Measurements from ENCODE around the gene ACOT12. TPM values are rescaled to one million over a fixed set of nuclear protein-coding genes. Genes with fewer than 3 reads are reported as not detected.

Gene ACOT12
- total and polyA plus RNA-seq, 2 experiments from 2014 or later, result 0.15 TPM; not detected in 1

DNA sequence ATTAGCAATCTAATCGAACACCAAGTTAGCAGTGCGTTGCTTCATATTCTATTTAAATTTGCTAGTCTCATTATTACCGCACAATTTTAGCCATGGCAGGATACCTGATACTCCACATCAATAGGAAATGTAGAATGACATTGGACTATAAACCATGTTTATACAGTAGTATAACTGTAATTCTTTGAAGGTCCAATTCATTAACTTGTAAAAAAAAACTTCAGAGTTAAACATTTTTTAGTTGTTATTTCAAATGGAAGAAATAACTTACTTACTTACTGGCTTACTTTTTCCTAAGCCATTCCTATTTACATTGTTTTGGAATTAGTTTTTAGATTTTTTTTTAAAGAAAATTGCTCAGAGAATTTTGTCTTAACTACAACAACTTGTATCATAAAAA is 35.4 kb upstream of the ACOT12 start (continued):
- TF ChIP-seq, protein P1, sequence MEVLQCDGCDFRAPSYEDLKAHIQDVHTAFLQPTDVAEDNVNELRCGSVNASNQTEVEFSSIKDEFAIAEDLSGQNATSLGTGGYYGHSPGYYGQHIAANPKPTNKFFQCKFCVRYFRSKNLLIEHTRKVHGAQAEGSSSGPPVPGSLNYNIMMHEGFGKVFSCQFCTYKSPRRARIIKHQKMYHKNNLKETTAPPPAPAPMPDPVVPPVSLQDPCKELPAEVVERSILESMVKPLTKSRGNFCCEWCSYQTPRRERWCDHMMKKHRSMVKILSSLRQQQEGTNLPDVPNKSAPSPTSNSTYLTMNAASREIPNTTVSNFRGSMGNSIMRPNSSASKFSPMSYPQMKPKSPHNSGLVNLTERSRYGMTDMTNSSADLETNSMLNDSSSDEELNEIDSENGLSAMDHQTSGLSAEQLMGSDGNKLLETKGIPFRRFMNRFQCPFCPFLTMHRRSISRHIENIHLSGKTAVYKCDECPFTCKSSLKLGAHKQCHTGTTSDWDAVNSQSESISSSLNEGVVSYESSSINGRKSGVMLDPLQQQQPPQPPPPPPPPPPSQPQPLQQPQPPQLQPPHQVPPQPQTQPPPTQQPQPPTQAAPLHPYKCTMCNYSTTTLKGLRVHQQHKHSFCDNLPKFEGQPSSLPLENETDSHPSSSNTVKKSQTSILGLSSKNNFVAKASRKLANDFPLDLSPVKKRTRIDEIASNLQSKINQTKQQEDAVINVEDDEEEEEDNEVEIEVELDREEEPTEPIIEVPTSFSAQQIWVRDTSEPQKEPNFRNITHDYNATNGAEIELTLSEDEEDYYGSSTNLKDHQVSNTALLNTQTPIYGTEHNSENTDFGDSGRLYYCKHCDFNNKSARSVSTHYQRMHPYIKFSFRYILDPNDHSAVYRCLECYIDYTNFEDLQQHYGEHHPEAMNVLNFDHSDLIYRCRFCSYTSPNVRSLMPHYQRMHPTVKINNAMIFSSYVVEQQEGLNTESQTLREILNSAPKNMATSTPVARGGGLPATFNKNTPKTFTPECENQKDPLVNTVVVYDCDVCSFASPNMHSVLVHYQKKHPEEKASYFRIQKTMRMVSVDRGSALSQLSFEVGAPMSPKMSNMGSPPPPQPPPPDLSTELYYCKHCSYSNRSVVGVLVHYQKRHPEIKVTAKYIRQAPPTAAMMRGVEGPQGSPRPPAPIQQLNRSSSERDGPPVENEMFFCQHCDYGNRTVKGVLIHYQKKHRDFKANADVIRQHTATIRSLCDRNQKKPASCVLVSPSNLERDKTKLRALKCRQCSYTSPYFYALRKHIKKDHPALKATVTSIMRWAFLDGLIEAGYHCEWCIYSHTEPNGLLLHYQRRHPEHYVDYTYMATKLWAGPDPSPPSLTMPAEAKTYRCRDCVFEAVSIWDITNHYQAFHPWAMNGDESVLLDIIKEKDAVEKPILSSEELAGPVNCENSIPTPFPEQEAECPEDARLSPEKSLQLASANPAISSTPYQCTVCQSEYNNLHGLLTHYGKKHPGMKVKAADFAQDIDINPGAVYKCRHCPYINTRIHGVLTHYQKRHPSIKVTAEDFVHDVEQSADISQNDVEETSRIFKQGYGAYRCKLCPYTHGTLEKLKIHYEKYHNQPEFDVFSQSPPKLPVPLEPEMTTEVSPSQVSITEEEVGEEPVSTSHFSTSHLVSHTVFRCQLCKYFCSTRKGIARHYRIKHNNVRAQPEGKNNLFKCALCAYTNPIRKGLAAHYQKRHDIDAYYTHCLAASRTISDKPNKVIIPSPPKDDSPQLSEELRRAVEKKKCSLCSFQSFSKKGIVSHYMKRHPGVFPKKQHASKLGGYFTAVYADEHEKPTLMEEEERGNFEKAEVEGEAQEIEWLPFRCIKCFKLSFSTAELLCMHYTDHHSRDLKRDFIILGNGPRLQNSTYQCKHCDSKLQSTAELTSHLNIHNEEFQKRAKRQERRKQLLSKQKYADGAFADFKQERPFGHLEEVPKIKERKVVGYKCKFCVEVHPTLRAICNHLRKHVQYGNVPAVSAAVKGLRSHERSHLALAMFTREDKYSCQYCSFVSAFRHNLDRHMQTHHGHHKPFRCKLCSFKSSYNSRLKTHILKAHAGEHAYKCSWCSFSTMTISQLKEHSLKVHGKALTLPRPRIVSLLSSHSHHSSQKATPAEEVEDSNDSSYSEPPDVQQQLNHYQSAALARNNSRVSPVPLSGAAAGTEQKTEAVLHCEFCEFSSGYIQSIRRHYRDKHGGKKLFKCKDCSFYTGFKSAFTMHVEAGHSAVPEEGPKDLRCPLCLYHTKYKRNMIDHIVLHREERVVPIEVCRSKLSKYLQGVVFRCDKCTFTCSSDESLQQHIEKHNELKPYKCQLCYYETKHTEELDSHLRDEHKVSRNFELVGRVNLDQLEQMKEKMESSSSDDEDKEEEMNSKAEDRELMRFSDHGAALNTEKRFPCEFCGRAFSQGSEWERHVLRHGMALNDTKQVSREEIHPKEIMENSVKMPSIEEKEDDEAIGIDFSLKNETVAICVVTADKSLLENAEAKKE (CRISPR knock-in tag; IDR thresholded peaks at IDR 0.05), result no peak
- no peak for TF ChIP-seq POLR2AphosphoS5 (IDR thresholded peaks at IDR 0.05; ENCODE audit: low read depth)
- no peak for TF ChIP-seq ZNF114 (CRISPR knock-in tag; IDR thresholded peaks at IDR 0.05)
- TF ChIP-seq, protein P2, sequence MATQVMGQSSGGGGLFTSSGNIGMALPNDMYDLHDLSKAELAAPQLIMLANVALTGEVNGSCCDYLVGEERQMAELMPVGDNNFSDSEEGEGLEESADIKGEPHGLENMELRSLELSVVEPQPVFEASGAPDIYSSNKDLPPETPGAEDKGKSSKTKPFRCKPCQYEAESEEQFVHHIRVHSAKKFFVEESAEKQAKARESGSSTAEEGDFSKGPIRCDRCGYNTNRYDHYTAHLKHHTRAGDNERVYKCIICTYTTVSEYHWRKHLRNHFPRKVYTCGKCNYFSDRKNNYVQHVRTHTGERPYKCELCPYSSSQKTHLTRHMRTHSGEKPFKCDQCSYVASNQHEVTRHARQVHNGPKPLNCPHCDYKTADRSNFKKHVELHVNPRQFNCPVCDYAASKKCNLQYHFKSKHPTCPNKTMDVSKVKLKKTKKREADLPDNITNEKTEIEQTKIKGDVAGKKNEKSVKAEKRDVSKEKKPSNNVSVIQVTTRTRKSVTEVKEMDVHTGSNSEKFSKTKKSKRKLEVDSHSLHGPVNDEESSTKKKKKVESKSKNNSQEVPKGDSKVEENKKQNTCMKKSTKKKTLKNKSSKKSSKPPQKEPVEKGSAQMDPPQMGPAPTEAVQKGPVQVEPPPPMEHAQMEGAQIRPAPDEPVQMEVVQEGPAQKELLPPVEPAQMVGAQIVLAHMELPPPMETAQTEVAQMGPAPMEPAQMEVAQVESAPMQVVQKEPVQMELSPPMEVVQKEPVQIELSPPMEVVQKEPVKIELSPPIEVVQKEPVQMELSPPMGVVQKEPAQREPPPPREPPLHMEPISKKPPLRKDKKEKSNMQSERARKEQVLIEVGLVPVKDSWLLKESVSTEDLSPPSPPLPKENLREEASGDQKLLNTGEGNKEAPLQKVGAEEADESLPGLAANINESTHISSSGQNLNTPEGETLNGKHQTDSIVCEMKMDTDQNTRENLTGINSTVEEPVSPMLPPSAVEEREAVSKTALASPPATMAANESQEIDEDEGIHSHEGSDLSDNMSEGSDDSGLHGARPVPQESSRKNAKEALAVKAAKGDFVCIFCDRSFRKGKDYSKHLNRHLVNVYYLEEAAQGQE (IDR thresholded peaks at IDR 0.05; ENCODE audit: unreplicated experiment), result no peak

- no peak for ATAC-seq
- Histone ChIP-seq H3K4me3 (no peak overlapping the region), H3K27ac (ENCODE audit: low read depth) (no peak overlapping the region), H3K27me3 (ENCODE audit: insufficient read depth) (no peaks in the 10 kb centered on the region), H3K4me1 (ENCODE audit: insufficient read depth) (peaks cover 11% of the 10 kb centered on the region; the same call in 1 of the 2 replicates), H3K9me2 (ENCODE audit: insufficient read depth) (no peaks in the 10 kb centered on the region), H3K36me3 (ENCODE audit: insufficient read depth) (no peaks in the 10 kb centered on the region), H3K4me2 (no peak overlapping the region), H2AFZ (no peak overlapping the region), H4K20me1 (replicated peaks; ENCODE audit: insufficient read depth) (no peaks in the 10 kb centered on the region), H3F3A (replicated peaks; ENCODE audit: low read depth) (no peaks in the 10 kb centered on the region), H3K79me2 (replicated peaks; ENCODE audit: insufficient read depth) (no peaks in the 10 kb centered on the region)
- Mint-ChIP-seq H3K9me3 (peaks cover 6% of the 10 kb centered on the region; the same call in 2 of the 3 replicates), H3K27me3 (ENCODE audit: insufficient read depth, low read depth, poor library complexity) (no peaks in the 10 kb centered on the region), H3K4me3 (no peak overlapping the region), H3K4me1 (peaks cover 13% of the 10 kb centered on the region), H3K27ac (no peak overlapping the region), H3K36me3 (ENCODE audit: low read depth) (peaks cover 5% of the 10 kb centered on the region; the same call in 2 of the 3 replicates)
- TF ChIP-seq ETS1 (IDR thresholded peaks at IDR 0.05) (no peak), STAT1 (IDR thresholded peaks at IDR 0.05; ENCODE audit: unreplicated experiment) (no peak)
- DNase-seq (ENCODE audit: low spot score), result no peak
These were observed 34.9 kb upstream of the ACOT12 start for GRCh38 chr5:81428861-81429260.

Measured in GM23338 (cell line).